Kasumi-1 (cell line): ENCODE measurements around the gene BCR.
A peak's percentile ranks its signal among the peaks of the same experiment; 100 is the strongest.

Experiments used
- DNase-seq, 2 experiments: peaks; one replicate each; lab custom pipeline; 2025; lab: John Stamatoyannopoulos, UW

The BCR gene

GRCh38 chr22:23231471-23232093 lies 51.3 kb downstream of the BCR start:
- DNase-seq = no peak

- DNase-seq = no peak
Observed at GRCh38 chr22:23232094-23232905, 52.0 kb downstream of the BCR start.

DNA sequence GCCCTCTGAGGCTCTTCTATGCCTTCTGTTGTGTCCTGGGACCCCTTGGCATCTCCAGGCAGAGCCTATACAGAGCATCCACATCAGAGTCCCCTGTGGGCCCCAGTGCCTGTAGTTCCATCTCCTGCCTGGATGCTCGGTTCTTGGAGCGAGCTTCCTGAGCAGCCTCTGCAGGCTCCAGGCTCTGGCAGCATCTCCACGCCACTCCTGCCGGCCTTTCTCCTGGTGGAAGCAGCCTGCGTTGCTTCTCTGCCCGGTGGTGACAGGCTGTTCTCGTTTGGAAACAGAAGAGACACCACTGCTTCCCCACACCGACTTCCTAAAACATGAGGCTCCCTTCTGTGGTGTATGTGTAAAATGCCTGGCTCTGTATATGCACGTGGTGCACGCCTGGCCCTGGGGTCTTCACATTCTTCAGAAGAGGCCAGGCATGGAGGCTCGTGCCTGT lies 52.8 kb downstream of the BCR start:
- peak; percentile 60 to 62 for DNase-seq

DNA sequence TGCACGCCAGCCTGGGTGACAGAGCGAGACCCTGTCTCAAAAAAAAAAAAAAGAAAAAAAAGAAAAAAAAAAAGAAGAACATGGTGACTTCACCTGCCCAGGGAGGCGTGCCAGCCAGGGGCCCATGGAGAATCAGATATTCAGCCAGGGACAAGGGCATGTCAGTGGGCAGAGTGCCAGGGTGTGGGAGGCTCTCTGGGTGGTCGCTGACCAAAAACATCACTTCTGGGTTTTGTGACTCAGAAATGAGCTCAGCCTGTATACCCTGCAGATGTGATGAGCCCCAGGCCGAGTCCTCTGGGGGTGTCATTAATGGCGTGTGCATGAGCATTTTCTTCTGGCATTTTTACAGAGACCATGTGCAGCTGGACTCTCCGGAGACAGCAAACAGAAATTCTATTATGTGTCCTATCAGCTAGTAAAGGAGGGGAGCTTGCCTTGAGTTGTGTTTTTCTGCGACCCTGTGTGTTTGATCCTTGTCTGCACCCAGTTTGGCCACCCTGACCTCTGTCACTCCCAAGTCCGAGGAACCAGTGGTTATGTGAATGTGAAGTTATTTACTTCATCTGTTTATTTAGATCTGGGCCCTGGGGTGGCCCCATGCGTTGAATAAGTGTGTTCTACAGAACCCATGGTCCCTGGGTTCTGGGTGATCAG lies 53.6 kb downstream of the BCR start:
- no peak for DNase-seq

DNA sequence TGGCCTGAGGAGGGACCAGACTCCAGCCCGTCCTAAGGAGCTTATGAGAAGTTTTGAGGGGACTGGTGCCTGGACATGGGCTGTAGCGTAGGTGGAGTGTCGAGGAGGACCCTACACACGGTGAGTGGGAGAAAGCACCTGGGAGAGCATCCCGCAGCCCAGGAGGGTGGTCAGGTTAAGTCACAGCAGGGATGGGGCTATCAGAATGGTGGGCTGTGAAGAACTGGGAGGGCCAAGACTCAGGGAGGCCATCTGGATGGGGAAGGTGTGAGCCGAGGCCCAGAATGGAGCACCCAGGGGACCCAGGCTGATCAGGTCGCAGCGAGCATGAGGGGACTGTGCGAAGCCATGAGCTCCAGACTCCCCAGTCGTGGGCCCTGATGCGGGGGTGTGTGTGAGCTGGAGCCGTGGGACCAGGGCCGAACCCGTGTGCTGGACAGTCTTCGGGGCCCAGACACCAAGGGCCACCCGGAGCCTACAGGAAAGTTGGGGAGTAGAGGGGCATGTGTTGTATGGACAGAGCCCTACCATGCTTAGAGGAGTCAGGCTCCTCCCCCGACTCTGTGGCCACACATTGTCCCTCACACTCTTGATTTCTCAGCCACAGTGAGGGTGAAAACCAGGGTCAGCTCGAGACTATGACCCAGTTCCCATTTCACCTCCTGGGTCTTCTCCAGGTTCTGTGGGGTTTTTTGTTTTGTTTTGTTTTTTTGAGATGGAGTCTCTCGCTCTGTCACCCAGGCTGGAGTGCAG lies 54.3 kb downstream of the BCR start:
- DNase-seq = no peak

DNA sequence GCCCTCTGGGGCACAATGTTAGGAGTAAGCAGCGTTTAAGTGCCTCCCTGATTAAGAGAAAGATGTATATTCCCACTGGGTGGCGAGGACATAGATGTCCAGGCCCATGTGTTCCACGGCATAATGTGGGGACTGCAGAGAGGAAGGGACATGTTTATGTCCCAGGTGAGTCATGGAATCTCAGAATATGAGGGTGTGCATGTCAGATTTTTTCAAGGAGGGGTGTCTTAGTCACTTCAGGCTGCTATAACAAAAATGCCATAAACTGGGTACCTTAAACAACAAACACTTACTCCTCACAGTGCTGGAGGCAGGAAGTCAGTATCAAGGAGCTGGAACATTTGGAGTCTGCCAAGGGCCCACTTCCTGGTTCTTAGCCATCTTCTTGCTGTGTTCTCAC lies 55.1 kb downstream of the BCR start:
- DNase-seq = no peak

- DNase-seq = no peak
Observed at GRCh38 chr22:23236026-23236425, 55.7 kb downstream of the BCR start.

DNA sequence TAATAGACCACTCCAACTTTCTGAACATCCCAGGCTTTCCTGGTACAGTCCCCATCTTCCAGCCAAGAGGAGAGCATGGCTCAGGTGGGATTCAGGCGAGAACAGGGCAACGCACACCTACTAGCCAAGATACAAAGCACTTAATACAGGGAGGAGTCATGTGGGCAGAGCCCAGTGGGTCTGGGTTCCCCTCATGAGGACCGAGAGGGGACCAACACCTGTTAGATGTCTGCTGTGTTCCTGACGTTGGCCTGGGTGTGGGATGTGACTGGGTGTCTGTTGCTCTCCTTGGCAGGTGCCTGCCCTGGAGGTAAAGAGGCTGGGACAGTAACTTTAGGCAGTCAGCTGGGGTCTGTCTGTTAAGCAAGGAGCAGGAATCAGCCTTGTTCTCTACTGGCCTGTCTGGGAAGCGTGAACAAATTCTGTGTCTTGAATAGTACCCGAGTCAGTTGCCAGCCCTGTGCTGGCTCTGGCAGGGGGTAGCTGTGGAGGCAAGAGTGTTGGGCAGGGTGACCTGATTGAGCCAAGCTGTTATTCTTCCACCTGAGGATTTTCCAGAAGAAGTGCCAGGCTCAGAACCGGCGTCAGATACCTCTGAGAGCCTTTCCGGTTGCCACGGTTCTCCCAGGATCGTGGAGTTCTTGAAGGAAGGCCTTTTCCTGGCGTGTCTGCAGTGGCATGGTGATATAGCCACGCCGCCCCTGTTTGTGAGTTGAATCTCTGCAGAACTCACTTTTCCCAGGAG lies 56.3 kb downstream of the BCR start:
- no peak for DNase-seq

GRCh38 chr22:23237201-23237798 lies 57.0 kb downstream of the BCR start:
- DNase-seq = no peak

GRCh38 chr22:23237841-23238240 lies 57.5 kb downstream of the BCR start:
- DNase-seq = no peak

GRCh38 chr22:23238707-23239106 lies 58.4 kb downstream of the BCR start:
- no peak for DNase-seq

GRCh38 chr22:23239429-23239828 lies 59.1 kb downstream of the BCR start:
- DNase-seq = no peak

- peak; percentile 29 to 38 for DNase-seq
Observed at GRCh38 chr22:23240639-23241389, 60.5 kb downstream of the BCR start.

- DNase-seq = no peak
Observed at GRCh38 chr22:23241562-23242472, 61.5 kb downstream of the BCR start.

GRCh38 chr22:23242473-23243001 lies 62.2 kb downstream of the BCR start:
- no peak for DNase-seq

GRCh38 chr22:23243006-23243573 lies 62.8 kb downstream of the BCR start:
- no peak for DNase-seq

- no peak for DNase-seq
Observed at GRCh38 chr22:23243859-23244689, 63.8 kb downstream of the BCR start.

DNA sequence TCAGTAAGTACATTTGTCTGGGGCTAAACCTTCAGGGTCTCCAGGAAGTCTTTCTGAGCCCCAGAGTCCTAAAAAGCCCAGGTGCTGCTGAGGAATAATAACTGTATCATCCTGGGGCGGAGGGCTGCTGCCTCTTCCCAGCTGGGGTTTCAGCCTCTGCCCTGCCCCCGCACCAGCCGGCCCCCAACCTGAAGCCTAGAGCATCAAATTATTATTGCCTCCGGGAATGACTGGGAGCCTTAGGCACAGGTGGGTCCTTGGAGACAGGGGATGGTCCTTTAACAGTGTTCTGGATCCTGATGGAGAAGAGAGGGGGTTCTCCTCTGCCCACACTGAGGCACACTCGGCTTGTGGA lies 64.4 kb downstream of the BCR start:
- no peak for DNase-seq
